Measurements from ENCODE around the gene TMEM175.

DNA sequence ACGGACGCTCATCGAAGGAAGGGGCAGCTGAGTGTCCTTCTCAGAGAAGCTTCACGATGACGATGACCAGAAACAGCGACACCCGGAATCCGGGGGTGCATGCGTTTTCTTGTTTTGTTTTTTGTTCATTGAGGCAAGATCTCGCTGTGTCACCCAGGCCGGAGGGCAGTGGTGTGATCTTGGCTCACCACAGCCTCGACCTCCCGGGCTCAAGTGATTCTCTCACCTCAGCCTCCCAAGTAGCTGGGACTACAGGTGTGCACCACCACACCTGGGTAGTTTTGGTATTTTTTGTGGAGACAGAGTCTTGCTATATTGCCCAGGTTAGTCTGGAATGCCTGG, 21.3 kb downstream of the TMEM175 start:
- TF ChIP-seq POLR2A (IDR thresholded peaks at IDR 0.05; ENCODE audit: low read length) (no peak), GATA1 (IDR thresholded peaks at IDR 0.05; ENCODE audit: low read depth, low read length) (no peak)
